IPS DF 4.7 (cell line): ENCODE measurements around the gene HOXB3.

Experiments used
- DNase-seq: peaks from one replicate; pipeline ENCODE4 v3.0.0-alpha.2; 2013; ENCODE audit warnings: low spot score; ENCODE audit errors: extremely low read depth

Gene HOXB3

DNA sequence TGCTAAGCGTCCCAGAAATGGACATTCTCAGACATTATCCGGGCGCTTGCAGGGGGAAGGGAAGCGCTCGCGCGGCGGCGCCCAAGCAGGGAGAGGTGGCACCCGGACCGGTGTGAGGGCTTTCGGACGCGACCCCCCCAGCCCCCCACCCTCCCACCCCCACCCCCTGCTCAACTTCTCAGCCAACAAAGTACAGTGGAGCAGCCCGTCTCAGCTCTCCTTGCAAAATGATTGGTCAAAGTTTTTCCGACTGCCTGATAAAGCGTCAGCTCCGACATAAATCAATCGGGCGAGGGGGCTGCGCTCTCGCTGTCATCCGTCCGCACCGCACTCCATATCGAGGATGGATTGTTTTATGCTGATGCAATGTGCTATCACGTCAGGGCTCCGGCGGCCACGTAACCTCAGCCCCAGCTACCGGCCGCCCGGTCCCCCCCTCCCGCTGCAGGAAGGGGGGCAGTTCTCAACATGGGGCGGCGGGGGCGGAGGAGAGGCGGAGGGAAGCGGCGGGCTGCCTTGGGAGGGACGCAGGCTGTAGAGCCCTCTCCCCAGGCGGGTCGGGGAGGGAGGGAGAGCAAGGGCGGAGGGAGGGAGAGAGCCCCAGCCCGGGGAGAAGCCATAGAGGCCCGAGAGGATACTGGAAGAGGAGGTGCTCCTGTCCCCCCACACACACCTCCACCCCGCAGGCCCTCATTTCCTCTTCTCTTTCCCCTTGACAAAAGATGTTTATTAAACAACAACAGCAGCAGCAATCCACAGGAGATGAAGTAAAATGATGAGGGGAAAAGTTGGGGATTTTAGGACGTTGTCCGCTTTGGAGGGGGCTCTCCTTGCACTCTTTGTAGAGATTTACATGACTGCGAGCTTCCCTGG, 36.4 kb upstream of the HOXB3 start, which contains the start of gene HOXB9:
HOXB9 (minus strand) TSS at position 114 of the 873 bp plus-strand sequence; CDS start at position 25, 89 bp downstream.
- DNase-seq: no peak

DNA sequence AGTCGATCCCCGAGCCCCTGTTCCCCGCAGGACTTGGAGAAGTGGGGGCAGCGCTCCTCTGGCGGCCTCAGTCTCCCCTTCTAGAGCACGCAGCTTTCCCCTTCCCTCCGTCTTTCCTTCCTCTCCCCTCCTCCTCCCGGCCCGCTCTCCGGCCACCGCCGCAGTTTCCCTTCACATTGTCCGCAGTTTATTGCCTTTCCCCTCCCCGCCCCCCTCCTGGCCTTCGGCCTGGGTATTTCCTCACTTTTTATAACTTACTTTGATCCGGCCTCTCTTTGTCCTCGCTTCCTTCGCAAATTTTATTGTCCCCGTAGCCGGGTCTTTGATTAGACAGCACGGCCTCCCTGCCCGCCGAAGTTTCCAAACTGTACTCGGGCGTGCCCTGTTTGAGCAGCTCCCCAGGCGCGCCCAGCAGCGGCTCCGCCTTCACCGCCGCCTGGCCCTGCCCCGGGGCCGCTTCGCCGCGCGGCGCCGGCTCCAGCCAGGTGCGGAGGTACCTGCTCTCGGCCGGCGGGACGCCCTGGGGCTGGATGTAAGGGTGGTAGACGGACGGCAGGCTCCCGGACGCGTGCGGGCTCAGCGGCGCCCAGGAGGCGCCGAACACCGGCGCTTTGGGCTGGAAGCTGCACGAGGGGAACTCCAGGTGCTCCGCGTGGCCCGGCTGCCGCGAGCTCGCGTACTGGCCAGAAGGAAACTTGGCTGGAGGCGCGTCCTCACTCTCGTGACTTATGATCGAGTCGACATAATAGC, 35.6 kb upstream of the HOXB3 start:
- DNase-seq: no peak

DNA sequence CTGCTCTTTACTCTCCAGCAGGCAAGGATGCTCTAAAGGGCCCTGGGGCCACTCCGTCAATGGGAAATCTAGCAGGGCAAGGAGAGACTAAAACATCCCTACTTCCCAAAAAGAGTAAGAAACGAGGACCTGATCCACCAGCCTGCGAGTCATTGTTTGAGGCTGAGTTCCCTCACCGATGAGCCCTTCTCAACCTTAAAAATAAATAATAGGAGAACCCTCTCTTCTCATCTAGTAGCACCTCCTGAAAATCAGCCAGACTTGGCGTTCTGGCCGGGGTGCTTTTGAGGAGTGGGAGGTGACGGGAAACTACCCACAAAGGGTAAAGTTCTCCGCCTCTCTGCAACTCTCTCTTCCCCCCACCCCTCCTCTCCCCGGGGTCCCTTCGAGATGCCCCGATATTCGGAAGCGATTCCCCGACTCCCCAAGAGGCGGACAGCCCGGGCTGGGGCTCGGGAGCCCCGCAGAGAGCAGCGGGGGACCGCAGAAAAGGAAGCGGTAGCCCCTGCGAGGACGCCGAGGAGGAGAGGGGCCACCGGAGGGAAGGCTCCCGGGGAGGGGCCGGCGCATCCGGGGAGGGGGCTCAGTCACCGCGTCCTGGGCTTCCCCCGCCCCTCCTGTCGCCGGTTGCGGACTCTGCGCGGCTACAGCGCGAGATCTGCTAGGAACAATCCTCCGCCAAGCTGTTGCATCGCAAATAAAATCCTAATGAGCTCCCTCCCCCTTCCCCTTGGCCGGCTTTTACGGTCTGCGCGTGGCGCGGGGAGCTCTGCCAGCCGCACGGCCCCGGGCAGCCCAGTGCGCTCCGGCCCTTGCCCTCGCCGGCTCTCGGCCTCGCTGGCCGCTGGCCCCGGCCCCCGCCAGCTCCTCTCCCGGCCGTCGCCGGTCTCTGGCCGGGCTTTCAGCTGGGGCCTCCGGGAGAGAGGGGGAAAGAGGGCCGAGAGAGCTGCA, 34.8 kb upstream of the HOXB3 start:
- no peak for DNase-seq

GRCh38 chr17:48624118-48624517, 34.1 kb upstream of the HOXB3 start:
- DNase-seq: no peak

DNA sequence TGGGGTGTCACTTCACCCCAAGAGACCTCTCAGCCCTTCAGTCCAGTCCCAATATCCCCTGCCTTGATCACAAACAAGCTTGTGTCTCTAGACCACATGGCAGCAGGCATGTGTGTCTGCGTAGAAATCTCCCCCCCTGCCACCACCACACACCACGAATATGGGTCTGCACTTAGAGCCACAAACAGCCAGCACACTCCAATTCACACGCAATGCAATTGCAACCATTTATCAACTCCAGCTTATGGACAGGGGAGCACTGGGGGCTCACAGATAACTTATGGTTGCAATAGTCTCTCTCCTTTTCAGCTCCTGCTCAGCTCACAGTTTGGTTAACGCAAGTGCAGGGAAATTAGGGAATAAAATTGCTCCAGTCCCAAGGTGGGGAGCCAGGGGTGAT, 33.5 kb upstream of the HOXB3 start:
- DNase-seq: no peak

DNA sequence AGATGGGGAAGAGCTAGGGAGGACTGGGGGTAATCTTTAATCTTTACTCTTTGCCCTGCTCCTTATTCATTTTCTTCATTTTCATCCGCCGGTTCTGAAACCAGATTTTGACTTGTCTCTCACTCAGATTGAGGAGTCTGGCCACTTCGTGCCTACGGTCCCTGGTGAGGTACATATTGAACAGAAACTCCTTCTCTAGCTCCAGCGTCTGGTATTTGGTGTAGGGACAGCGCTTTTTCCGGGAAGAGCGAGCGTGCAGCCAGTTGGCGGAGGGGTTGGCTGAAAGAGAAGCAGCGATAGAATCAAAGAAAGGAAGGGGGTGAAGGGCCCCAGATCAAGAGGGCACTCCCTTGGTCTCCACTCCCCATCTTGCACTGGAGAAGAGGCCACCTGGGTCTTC, 32.8 kb upstream of the HOXB3 start:
- no peak for DNase-seq

- no peak for DNase-seq
Observed at GRCh38 chr17:48621410-48622392, 31.7 kb upstream of the HOXB3 start.

DNA sequence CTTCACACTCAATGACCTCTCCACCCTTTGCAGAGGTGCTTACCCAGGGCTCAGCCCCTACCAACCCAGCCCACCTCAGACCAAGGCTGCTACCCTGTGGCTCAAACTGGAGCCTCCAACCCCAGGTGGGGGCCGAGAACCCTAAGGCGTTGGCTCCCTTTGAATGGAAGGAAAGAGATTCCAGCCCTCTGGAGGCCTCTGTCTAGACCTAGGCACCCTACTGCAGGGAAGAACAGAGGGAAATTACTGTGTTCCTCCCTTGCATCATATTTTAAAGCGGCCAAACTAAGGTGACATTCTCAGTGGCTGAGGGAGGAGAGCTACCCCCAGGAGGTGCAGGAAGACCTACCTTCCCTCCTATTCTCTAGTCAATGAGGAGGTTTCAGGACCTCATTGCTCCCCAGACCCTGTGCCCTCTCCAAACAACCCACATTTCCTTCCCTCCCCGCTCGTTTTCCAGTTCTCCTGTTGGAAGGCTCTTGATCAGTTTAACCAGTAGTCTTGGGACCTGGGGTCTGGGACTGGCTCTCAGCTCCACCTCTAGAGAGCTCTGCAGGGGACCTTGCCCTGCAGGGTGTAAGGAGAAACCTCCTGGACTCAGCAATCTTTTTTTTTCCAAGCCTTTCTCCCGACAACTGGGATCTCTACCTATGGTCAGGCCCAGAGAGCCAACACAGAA, 30.6 kb upstream of the HOXB3 start:
- DNase-seq: no peak

DNA sequence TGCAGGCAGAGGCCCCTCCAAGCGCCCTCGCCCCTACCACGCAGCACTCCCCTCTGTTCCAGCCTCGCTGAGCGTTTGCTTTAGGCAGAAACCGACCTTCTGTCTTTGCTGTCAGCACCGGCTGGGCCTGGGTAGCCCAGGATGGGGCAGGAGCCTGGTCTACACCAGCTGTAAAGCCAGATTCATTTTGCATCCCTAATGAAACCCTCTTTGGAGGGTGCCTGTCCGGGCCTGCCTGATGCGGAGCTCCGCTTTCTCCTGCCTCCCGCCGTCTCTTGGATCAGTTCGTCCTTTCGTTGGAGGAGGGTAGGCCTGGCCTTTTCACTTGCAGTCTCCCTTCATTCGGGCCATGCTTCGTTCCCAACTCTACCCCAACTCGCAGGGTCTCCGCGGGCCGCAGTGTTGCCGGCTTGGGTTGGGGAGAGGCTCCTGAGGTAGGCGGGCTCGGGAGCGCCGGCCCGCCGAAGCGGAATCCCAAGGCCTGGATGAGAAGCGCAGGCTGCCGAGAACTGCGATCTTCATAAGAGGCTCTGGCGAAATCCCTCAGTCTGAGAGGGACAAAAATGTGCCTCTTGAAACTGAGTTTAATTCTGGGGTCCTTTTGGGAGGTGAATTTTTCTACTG, 29.9 kb upstream of the HOXB3 start:
- no peak for DNase-seq

- DNase-seq: no peak
Observed at GRCh38 chr17:48618256-48618896, 28.3 kb upstream of the HOXB3 start.

DNA sequence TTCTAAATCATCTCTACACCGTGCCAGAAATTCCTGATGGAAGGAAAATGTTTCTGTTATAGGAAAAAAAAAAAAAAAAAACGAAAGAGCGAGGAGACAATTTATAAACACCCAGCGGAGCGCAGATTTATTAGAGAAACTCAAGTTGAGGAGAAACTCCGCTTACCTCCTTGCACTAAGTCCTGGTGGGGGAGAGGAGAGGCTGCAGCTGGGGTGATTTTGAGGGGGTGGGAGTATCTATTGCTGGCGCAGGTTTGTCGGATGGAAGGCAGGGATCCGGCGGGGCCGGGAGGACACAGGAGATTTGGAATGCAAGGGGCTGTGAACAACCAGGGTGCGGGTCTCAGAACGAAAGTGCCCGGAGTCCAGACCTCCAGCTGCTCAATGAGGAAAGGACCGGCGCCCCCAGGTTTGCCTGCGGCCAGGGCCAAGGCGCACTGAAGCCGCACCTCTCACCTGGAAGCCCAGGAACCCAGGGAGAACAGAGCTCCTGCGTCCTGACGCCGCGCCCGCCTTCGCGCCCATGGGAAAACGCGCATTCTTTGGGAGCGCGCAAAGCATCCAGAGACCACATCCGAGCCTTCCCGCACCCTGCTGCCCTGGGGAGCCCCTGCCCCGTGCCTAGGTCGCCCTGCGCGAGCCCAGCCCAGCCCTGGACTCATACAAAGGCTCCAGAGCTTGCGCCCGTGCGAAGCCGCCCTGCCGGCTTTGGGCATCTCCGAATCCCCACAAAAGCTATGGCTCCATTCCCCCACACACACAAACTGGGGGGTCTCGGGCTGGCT, 27.6 kb upstream of the HOXB3 start:
- no peak for DNase-seq

- DNase-seq: no peak
Observed at GRCh38 chr17:48616717-48617470, 26.9 kb upstream of the HOXB3 start.

DNA sequence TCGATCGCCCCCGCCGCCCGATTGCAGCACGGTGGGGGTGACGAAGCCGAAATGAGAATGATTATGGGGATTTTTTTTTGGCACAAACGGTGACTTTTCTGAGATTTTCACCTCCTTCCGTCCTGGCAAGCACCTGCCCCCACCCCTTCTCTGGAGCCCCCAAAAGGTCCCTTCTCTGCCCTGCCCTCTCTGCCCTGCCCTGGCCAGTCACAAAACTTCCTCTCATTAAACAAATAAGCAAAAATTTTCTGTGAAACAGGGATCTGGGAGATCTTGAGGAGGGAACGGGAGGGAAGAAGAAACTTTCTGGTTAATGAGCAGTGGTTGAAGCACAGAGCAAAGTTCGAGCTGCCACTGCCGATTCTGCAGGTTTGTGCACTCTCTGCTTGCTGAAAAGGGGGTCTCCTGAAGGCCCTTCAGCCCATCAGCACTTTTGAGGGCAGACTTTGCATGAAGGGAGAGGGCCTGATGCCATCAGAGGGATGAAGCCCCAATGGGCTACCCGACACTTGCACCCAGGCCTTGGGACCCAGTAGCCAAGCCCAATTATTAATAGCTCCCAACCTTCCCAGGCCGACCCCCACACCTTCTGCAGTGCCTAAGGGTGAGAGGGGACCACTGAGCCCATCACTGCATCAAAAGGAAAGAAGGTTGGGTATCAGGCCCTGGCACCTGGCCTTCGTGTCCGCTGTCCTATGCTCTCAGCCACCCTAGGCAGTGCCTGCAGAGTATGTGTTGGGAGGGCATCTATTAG, 26.1 kb upstream of the HOXB3 start:
- no peak for DNase-seq

DNA sequence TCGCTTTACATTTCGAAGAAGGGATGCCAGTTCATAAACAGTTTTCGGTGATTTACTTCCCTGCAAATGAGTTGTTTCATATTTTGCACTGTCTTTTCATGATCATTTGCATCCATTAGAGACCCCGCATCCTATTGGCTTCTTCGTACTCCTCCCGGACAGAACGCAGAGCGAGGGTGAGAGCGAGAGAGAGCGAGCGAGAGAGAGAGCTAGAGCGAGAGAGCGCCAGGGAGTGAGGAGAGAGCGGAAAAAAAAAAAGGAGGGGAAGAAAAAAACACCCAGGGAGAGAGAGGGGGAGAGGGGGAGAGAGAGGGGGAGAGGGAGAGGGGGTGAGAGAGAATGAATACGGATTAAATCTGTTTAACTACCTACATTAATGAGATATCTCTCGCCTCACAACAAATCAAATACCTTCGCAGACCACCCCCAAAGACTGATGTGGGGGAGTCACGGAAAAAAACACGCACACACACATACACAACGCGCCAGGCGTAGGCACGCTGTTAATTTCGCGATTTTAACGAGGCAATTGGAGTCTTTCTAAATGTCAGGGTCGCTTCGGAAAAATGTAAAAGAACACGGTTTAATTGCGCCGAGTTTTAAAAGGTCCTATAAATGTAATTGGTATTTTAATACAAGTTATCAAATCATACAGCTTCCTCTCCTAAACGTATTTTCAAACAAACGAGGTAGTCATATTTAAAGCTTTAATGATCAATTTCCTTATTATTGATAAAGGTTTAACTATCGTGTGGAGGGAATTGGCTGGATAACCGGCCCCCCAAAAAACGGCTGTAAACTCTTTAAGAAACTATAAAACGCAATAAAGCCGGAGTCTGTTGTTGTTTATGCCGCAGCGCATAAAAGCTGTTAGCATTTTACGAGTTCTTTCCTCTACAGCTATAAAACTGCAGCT, 25.3 kb upstream of the HOXB3 start, which contains the start of gene HOXB8:
HOXB8 (minus strand) TSS at position 246 of the 916 bp plus-strand sequence. CDS start 588 bp downstream, outside the sequence.
- DNase-seq: no peak
